Mesendoderm (in vitro differentiated cells): Measurements from ENCODE around the gene CD101.
A peak's percentile ranks its signal among the peaks of the same experiment; 100 is the strongest.

Source experiments
- DNase-seq: peaks from one replicate; pipeline ENCODE4 v3.0.0; 2013
- H2AK5ac ChIP-seq: 2 replicates; pipeline ENCODE4 v1.6.1; 2013; ENCODE audit warnings: low read length, inconsistent platforms
- H2BK120ac ChIP-seq: 2 replicates; pipeline ENCODE4 v1.6.1; 2013; ENCODE audit warnings: low read depth, mild to moderate bottlenecking, low read length, moderate library complexity, mixed read lengths
- H2BK15ac ChIP-seq: replicated peaks from 2 replicates; pipeline ENCODE4 v1.6.1; 2013; ENCODE audit warnings: low read depth, mild to moderate bottlenecking, moderate library complexity
- H2BK5ac ChIP-seq: 2 replicates; pipeline ENCODE4 v1.6.1; 2013; ENCODE audit warnings: low read length, inconsistent platforms
- H3K18ac ChIP-seq: 2 replicates; pipeline ENCODE4 v1.6.1; 2013; ENCODE audit warnings: mild to moderate bottlenecking, low read length, mixed read lengths
- H3K23ac ChIP-seq: one replicate; pipeline ENCODE4 v1.6.1; 2013; ENCODE audit warnings: low read length
- H3K27ac ChIP-seq: 2 replicates; pipeline ENCODE4 v1.5.1; 2013; ENCODE audit warnings: low read depth, mild to moderate bottlenecking, inconsistent platforms, low read length, moderate library complexity
- H3K27me3 ChIP-seq: 2 replicates; pipeline ENCODE4 v1.6.1; 2013; ENCODE audit warnings: low read length, control low read depth, mild to moderate bottlenecking, inconsistent platforms; ENCODE audit not compliant: insufficient read depth, poor library complexity
- H3K36me3 ChIP-seq: 2 replicates; pipeline ENCODE4 v1.6.1; 2013; ENCODE audit warnings: low read length, inconsistent platforms; ENCODE audit not compliant: control insufficient read depth, insufficient read depth
- H3K4ac ChIP-seq: one replicate; pipeline ENCODE4 v1.6.1; 2013; ENCODE audit warnings: low read depth, mild to moderate bottlenecking, low read length, moderate library complexity
- H3K4me1 ChIP-seq: 2 replicates; pipeline ENCODE4 v1.6.1; 2013; ENCODE audit warnings: low read depth, low read length, inconsistent platforms; ENCODE audit not compliant: control insufficient read depth
- H3K4me2 ChIP-seq: 2 replicates; pipeline ENCODE4 v1.6.1; 2013; ENCODE audit warnings: low read length
- H3K4me3 ChIP-seq: 2 replicates; pipeline ENCODE4 v1.5.1; 2013; ENCODE audit warnings: mild to moderate bottlenecking, low read length
- H3K56ac ChIP-seq: one replicate; pipeline ENCODE4 v1.6.1; 2013; ENCODE audit warnings: low read length
- H3K79me1 ChIP-seq: 2 replicates; pipeline ENCODE4 v1.6.1; 2013; ENCODE audit warnings: low read length, inconsistent platforms
- H3K79me2 ChIP-seq: 2 replicates; pipeline ENCODE4 v1.6.1; 2013; ENCODE audit warnings: mild to moderate bottlenecking, low read length; ENCODE audit not compliant: control insufficient read depth, insufficient read depth
- H3K9ac ChIP-seq: 2 replicates; pipeline ENCODE4 v1.6.1; 2013; ENCODE audit warnings: low read length, inconsistent platforms
- H4K5ac ChIP-seq: one replicate; pipeline ENCODE4 v1.6.1; 2013; ENCODE audit warnings: low read length
- H4K8ac ChIP-seq: one replicate; pipeline ENCODE4 v1.6.1; 2013; ENCODE audit warnings: low read depth, mild to moderate bottlenecking, control low read depth, low read length, moderate library complexity
- WGBS: extraction: QIAGEN DNeasy Blood & Tissue Kit; methylation state at CpG from one replicate; pipeline ENCODE4 v1.1.7; 2013; ENCODE audit warnings: low lambda C conversion rate, missing lambda C conversion rate; ENCODE audit not compliant: insufficient coverage; ENCODE audit errors: extremely low coverage; 5-methylcytosine and 5-hydroxymethylcytosine counted together

CD101 gene

GRCh38 chr1:116982319-116983004, 19.1 kb upstream of the CD101 start:
- Histone ChIP-seq H2AK5ac (no peak overlapping the region), H3K18ac (no peak overlapping the region), H2BK5ac (no peak overlapping the region), H3K27ac (no peak overlapping the region), H3K4ac (no peak overlapping the region), H2BK15ac (no peak overlapping the region), H4K8ac (no peak overlapping the region), H4K5ac (no peak overlapping the region), H3K79me2 (no peaks in the 10 kb centered on the region), H3K23ac (no peak overlapping the region), H3K79me1 (no peaks in the 10 kb centered on the region), H3K4me1 (no peaks in the 10 kb centered on the region), H3K56ac (no peak overlapping the region), H3K4me3 (no peak overlapping the region), H3K36me3 (no peaks in the 10 kb centered on the region), H3K27me3 (no peaks in the 10 kb centered on the region), H3K9ac (no peak overlapping the region), H3K4me2 (no peak overlapping the region), H2BK120ac (no peak overlapping the region)
- peak; percentile 56 for DNase-seq
- no CpG with 5 or more reads among the region's 9 CpGs for WGBS

DNA sequence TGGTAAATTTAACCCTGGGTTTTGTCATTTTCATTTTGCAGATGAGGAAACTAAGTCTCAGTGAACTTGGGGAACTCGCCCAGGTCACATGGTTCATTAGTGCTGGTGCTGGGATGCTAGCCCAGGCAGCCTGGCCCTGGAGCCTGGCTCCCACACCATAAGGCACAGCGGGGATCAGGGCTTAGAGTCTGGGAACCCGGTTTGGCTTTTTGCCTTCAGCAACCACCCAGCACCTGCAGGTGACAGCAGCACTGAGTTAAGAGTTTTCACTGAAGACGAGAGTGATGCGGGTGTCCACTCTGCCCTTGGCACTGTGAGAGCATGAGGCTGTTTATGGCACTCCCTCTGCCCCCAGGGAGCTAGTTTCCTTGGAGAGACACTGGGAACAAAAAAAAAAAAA, 18.4 kb upstream of the CD101 start:
- Histone ChIP-seq H3K56ac (no peak overlapping the region), H3K4me2 (no peak overlapping the region), H3K4me3 (no peak overlapping the region), H3K18ac (no peak overlapping the region), H4K8ac (no peak overlapping the region), H2AK5ac (no peak overlapping the region), H3K23ac (no peak overlapping the region), H2BK15ac (no peak overlapping the region), H3K4me1 (no peaks in the 10 kb centered on the region), H3K79me1 (no peaks in the 10 kb centered on the region), H3K9ac (no peak overlapping the region), H3K4ac (no peak overlapping the region), H3K27me3 (no peaks in the 10 kb centered on the region), H2BK120ac (no peak overlapping the region), H4K5ac (no peak overlapping the region), H3K79me2 (no peaks in the 10 kb centered on the region), H3K36me3 (no peaks in the 10 kb centered on the region), H3K27ac (no peak overlapping the region), H2BK5ac (no peak overlapping the region)
- WGBS, result no CpG with 5 or more reads among the region's 5 CpGs
- DNase-seq, result no peak

- Histone ChIP-seq H3K79me2 (no peaks in the 10 kb centered on the region), H3K4me1 (no peaks in the 10 kb centered on the region), H3K27me3 (no peaks in the 10 kb centered on the region), H3K9ac (no peak overlapping the region), H3K4me3 (no peak overlapping the region), H3K23ac (no peak overlapping the region), H2BK120ac (no peak overlapping the region), H4K5ac (no peak overlapping the region), H3K27ac (no peak overlapping the region), H3K18ac (no peak overlapping the region), H3K36me3 (no peaks in the 10 kb centered on the region), H4K8ac (no peak overlapping the region), H2BK5ac (no peak overlapping the region), H2AK5ac (no peak overlapping the region), H2BK15ac (no peak overlapping the region), H3K79me1 (no peaks in the 10 kb centered on the region), H3K4me2 (no peak overlapping the region), H3K56ac (no peak overlapping the region), H3K4ac (no peak overlapping the region)
- no CpG with 5 or more reads among the region's 4 CpGs for WGBS
- no peak for DNase-seq
Measured at GRCh38 chr1:116983678-116984077, 17.9 kb upstream of the CD101 start.

DNA sequence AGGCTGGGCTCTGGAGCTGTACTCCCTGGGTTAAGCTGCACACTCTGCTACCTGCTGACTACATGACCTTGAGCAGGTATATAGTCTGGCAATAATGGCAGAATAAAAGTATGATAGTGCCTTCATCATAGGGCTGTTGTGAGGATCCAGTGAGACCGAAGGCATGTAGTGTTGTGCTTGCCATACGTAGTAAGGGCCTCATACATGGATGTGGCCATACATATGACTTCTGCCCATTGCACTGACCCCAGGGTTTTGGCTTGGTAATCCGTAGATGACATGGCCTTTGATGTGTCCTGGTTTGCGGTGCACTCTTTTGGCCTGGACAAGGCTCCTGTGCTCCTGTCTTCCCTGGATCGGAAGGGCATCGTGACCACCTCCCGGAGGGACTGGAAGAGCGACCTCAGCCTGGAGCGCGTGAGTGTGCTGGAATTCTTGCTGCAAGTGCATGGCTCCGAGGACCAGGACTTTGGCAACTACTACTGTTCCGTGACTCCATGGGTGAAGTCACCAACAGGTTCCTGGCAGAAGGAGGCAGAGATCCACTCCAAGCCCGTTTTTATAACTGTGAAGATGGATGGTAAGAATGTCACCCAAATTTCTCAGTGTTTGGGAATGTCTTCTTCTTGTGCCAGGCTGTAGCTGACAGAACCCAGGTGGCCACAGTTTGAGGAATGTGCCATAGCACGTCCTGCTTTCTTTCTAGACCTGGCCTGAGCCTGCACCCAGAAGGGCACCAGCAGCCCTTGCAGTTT, 17.0 kb upstream of the CD101 start:
- Histone ChIP-seq H3K27ac (no peak overlapping the region), H3K23ac (no peak overlapping the region), H2BK5ac (no peak overlapping the region), H3K18ac (no peak overlapping the region), H3K4ac (no peak overlapping the region), H3K79me1 (no peaks in the 10 kb centered on the region), H4K8ac (no peak overlapping the region), H2BK15ac (no peak overlapping the region), H3K9ac (no peak overlapping the region), H4K5ac (no peak overlapping the region), H3K56ac (no peak overlapping the region), H3K4me2 (no peak overlapping the region), H2AK5ac (no peak overlapping the region), H3K4me3 (no peak overlapping the region), H2BK120ac (no peak overlapping the region), H3K36me3 (no peaks in the 10 kb centered on the region), H3K4me1 (no peaks in the 10 kb centered on the region), H3K79me2 (no peaks in the 10 kb centered on the region), H3K27me3 (no peaks in the 10 kb centered on the region)
- no peak for DNase-seq
- no CpG with 5 or more reads among the region's 14 CpGs for WGBS

- H2BK120ac ChIP-seq, result no peak overlapping the region
- H2BK15ac ChIP-seq, result no peak overlapping the region
- H3K27me3 ChIP-seq, result no peaks in the 10 kb centered on the region
- no peak overlapping the region for H3K27ac ChIP-seq
- no peaks in the 10 kb centered on the region for H3K79me1 ChIP-seq
- H3K4me2 ChIP-seq, result no peak overlapping the region
- H3K4ac ChIP-seq, result no peak overlapping the region
- no peak overlapping the region for H3K18ac ChIP-seq
- H3K4me3 ChIP-seq, result no peak overlapping the region
- H2BK5ac ChIP-seq, result no peak overlapping the region
- H4K8ac ChIP-seq, result no peak overlapping the region
- no peak overlapping the region for H3K56ac ChIP-seq
- no peak overlapping the region for H3K23ac ChIP-seq
- WGBS, result no CpG with 5 or more reads among the region's 29 CpGs
- DNase-seq, result no peak
- H4K5ac ChIP-seq, result no peak overlapping the region
- H3K36me3 ChIP-seq, result no peaks in the 10 kb centered on the region
- no peaks in the 10 kb centered on the region for H3K79me2 ChIP-seq
- peaks cover 2% of the 10 kb centered on the region for H3K4me1 ChIP-seq
- no peak overlapping the region for H3K9ac ChIP-seq
- no peak overlapping the region for H2AK5ac ChIP-seq
Measured at GRCh38 chr1:116986421-116987255, 14.9 kb upstream of the CD101 start.
